CD4-positive, alpha-beta T cell treated with Interferon alpha-2 for 1 hour (primary cell): ENCODE data around the gene HDHD3.

Experiments
- DNase-seq, 2 donors: peaks; one replicate each; pipeline ENCODE4 v3.0.0-alpha.2; 2020 to 2022

The HDHD3 gene

DNA sequence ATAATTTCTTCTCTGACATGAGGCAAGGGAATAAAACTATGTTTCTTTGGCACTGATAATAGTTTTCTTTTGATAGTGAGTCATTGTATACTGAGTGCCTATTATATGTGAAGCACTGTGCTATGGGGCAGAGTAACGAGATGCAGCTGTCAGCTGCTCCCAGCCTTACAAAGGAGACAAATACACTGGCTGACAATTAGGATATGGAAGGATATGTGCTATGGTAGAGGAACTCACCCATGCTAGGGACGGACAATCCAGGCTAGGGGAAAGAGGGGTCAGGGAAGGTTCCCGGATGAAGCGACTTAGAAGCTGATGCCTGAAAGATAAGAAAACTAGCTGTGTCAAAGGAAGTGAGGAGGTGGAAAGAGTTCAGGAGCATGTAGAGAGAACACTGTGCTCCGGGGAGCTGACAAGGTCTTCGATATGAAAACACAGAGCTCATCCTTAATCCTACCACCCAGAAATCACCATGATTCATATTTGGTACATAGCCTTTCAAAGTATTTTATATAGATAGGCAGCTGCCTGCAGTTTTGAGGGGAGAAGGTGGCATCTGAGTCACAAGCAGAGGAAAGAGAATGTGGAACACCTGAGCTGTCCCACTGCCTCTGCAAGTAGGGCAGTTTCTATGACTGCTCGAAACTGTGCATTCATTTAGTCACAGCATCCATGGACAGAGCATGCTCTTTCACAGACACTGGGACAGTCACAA lies 15.3 kb downstream of the HDHD3 start:
- DNase-seq: no peak

DNA sequence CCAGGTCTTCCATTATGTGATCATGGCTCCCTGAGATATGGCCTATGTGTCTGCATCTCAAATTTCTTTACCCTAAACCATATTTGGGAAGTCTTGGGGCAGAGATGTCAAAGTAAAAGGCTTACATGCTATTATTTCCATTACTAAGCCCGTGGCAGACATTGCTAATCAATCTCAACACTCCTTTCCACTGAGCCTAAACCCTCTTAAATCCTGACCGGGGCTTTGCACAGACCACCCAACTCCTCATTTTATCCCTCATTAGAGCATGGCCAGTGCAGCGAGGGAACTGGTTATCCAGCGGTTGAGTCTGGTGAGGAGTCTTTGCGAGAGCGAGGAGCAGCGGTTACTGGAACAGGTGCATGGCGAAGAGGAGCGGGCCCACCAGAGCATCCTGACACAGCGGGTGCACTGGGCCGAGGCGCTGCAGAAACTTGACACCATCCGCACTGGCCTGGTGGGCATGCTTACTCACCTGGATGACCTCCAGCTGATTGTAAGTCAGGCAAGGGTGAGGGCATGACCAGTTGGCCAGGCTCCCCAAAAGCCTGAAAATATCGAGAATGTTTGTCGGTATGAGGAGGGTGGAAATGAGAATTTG lies 16.4 kb downstream of the HDHD3 start:
- DNase-seq: no peak

GRCh38 chr9:113359385-113359784 lies 17.4 kb downstream of the HDHD3 start:
- DNase-seq: no peak

- DNase-seq: no peak
These were observed 20.0 kb downstream of the HDHD3 start for GRCh38 chr9:113356686-113357292.

DNA sequence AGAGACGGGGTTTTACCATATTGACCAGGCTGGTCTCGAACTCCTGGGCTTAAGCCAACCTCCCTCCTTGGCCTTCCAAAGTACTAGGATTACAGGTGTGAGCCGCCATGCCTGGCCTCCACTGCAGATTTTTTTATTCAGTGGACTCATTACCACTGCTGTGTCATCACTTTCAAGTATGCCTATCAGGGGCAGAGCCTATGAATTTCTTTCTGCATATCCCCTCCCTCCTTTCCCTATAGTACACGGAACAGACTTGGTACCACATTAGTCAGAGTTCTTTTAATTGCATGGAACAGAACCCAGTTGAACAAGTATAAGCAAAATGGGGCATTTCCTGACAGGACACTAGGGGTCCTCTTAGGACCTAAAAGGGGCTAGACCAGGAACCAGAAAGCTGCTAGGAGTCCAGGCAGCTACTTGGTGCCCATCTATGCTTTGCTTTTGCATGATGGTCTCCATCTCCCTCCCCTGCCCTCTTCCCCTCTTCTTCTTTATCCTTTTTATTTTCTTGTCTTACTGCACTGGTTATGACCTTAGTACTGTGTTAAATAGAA lies 21.7 kb downstream of the HDHD3 start:
- no peak for DNase-seq

DNA sequence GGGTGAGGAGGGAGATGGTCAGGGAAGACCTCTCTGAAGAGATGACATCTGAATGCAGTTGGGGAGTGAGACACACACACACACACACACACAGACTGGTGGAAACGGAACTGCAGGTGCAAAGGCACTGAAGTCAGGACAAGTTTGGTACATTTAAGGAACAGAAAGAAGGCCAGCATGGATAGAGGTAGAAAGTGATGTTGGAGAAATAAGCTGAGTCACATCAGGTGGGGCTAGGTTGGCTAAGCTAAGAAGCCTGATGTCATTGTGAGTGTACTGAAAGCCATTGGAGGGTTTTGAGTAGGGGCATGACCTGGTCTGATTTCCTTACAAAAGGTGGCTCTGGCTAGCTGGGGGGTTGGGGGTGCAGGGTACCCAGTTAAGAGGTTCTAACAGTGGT lies 24.4 kb downstream of the HDHD3 start:
- no peak for DNase-seq

DNA sequence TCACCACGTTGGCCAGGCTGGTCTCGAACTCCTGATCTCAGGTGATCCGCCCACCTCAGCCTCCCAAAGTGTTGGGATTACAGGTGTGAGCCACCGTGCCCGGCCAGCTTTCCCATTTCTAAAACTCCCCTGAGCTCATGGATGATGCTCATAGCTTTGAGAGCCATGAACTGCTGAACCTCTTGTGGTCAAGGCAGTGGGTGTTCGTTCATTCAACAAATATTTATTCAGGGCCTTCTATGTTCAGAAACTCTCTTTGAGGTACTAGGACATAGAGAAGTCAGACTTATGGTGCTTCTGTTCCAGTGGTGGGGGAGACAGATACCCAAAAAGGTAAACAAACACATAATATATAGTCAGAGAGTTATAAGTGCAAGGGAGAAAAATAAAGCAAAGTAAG lies 24.8 kb downstream of the HDHD3 start:
- no peak for DNase-seq

DNA sequence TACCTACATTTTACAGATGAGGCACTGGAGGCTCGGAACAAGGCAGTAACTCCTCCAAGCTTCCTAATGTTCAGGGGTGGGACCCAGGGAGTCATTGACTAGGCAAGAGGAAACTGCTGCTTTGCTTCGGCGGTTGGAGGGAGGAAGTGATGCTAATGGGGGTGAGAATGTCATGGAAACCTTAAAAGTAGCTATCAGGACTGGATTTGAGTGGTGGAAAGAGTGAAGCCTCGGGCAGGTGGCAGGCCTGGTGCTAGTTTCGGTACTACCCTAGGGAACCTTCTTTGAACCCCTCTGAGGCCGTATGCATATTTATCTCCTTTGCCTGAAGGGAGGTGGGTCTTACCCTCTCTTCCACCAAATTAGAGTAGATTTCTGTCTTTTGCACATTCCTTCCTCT lies 25.8 kb downstream of the HDHD3 start:
- DNase-seq: peak; percentile 26 to 32

GRCh38 chr9:113350107-113350661 lies 26.6 kb downstream of the HDHD3 start:
- no peak for DNase-seq

GRCh38 chr9:113349445-113350094 lies 27.2 kb downstream of the HDHD3 start, which contains the start of gene BSPRY:
TSS of gene BSPRY (plus strand) at chr9:113349541. CDS start at chr9:113349580, 39 bp downstream.
- peak in 1 of 2 donors; percentile 35 for DNase-seq

DNA sequence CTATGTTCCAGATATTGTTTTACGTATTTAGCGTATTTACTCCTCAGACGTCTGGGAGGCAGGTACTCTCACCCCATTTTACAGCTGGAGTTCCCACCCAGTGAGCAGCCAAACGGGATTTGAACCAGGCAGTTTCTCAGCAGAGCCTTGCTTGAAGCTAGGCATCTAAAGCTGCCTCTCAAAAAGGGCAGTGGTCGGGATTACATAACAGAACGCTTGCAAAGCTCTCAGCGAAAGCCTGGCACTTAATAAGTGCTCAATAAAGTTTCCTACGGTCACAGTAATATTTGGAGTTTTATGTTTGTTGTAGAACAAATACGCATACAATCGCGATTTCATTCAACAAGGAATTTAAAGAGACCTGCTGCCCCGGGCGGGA lies 27.7 kb downstream of the HDHD3 start:
- no peak for DNase-seq

DNA sequence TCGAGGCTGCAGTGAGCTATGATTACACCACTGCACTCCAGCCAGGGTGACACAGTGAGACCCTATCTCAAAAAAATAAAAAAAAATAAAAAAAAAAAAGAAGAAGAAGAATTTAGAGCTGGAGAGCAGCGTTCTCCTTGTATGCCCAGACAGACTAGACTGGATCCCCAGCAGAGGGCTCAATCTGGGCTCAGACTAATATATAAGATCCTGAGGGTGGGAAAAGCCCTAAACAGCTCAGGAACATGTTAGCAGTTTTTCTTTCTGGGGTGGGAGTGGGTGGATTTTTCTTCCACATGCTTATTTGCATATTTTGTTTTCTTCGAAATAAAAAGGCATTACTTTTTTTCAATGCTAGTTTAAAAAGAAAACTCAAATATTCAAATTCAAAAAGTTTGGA lies 28.3 kb downstream of the HDHD3 start:
- no peak for DNase-seq

DNA sequence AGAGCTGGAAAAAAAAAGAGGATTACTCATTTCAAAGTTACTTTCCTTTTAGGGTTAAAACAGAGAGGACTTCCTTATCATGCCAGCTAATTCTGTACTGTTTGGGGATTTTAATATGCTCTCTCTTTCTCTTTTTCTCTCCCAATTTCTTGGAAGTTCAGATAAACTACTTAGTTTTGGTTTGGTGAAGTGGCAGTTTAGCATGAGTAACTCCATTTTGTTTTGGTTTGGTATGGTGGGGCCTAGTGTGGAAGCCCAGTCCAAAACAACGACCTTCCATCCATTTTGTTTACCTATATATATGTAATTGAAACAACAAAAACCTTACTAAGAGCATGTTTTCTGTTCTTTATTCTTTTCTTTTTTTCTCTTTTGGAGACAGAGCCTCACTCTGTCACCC lies 31.1 kb downstream of the HDHD3 start:
- no peak for DNase-seq

DNA sequence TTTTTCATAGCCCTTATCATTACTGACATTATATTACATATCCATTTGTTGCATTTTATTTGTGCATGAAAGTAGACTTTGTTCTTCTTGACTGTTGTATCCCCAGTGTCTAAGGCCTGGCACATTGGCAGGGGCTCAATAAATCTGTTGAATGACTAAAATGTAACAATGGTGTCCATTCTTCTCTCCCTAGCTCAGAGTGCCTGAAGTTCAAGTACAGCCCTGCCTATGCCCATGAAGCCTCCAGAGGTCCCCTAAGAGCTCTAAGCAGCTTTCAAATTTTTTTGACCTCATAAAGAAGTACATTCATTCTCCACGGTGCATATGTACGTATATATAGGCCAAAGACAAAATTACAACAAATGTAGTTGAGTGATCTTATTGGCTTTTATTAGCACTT lies 31.6 kb downstream of the HDHD3 start:
- no peak for DNase-seq

DNA sequence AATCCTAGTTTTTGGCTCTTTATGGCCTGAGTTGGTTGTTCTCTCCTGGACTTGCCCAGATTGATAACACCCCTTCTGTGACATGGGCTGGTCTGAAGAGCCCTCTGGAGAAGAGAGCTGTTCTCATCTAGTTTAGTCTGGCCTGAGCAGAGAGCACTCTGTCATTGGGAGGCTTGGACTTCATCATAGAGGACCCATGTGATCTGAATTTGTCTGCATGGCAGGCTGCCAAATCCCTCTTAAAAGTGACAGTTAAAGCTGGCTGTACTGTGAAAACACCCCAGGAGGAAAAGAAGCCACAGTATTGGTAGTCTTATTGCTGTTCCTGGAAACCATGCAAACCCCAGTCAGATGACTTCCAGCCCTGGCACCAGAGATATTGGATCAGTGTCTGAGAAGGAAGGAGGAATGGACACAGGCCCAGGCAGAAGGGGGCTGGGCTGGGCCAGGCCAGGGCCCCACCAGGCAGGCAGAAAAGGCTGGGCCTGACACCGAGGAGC lies 33.0 kb downstream of the HDHD3 start:
- no peak for DNase-seq

- DNase-seq: peak in 1 of 2 donors; percentile 26
These were observed 34.9 kb downstream of the HDHD3 start for GRCh38 chr9:113341712-113342410.

- peak; percentile 77 to 80 for DNase-seq
These were observed 36.6 kb downstream of the HDHD3 start, which contains the start of gene WDR31 for GRCh38 chr9:113340011-113340699. TSS of gene WDR31 (minus strand) at chr9:113340275. CDS start at chr9:113332022, 8,253 bp downstream.

DNA sequence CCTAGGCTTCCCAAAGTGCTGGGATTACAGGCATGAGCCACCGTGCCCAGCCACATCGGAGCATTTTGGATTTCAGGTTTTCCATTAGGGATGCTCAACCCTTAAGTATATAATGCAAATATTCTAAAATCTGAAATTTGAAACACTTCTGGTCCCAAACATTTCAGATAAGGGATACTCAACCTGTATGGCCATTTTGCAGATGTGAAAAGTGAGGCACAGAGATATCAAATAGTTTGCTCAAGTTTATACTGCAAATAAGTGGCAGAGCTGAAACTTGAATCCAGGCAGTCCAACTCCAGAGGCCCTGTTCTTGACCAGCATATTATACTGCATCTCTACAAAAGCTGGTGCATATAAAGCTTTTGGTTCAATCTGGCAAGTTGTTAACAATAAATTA lies 39.1 kb downstream of the HDHD3 start:
- no peak for DNase-seq

- no peak for DNase-seq
These were observed 45.0 kb downstream of the HDHD3 start for GRCh38 chr9:113331780-113332179.

GRCh38 chr9:113328045-113328782 lies 48.6 kb downstream of the HDHD3 start:
- no peak for DNase-seq

DNA sequence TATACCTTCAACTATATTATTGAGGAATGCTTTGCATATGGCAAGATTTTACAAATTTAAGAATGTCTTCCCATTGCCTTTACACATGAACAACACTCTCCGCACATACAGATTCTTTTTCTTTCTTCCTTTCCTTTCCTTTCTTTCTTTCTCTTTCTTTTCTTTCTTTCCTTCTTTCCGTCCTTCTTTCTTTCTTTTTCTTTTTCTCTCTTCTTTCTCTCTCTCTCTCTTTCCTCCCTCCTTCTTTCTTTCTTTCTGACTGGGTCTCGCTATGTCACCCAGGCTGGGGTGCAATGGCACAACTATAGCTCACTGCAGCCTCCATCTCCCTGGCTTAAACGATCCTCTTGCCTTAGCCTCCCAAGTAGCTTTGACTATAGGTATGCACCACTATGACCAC lies 50.6 kb downstream of the HDHD3 start:
- no peak for DNase-seq
